Sigmoid colon (tissue), 4 donors: ENCODE data around the gene ANXA8.

Experiments
- POLR2AphosphoS5 ChIP-seq, 4 donors: sonication (generic); formaldehyde crosslinking; IDR thresholded peaks; one replicate each; pipeline ENCODE4 v1.6.1; 2017; ENCODE audit warnings: antibody characterized with exemption in 4 of 4
- TF ChIP-seq, protein P1 (sequence below), 4 experiments: fragments of 450-650 bp in 3 of 4; fragments of 200-600 bp in 1 of 4; IDR thresholded peaks; one replicate each; pipeline ENCODE4 v1.5.1; 2016 to 2019; ENCODE audit warnings: antibody characterized with exemption in 4 of 4, mild to moderate bottlenecking in 3 of 4, moderate library complexity in 2 of 4

DNA sequence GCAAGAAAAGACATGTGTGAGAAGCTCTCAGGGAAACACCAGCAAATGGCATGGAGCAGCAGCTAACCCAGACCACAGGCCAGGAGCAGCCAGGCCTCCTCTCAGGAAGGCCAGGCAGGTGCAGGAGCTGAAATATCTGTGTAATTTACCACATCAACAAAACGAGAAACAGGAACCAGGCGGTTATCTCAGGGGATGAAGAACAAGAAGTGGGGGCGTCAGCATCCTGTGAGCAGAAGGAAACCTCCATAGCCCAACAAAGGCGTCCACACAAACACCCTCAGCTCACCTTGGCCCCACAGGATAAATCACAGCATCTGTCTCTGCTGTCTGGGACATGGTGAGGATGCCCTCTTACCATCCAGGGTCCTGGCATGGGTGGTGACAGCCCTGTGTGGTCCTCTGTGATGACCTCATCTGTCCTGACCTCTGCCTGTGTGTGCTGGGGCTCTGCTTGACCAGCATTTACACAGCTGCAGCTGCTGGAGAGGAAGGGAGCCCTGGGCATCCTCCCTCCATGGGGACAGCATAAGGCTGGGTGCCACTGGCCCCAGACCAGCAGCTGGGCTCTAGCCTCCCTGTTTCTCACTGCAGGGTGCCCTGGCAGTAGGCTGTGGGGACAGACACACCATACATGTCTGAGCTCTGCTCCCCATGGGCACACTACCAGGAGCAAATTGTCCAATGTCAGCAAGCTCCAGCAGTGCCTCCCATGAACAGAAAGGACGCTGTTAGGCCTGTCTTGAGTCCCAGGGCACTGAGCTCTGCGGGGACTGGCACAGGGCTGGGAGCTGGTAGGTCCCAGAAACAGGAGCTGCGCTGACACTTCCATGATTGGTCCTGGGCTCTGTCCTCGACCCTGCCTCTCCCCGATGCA lies 34.6 kb downstream of the ANXA8 start:
- TF ChIP-seq, protein P1, sequence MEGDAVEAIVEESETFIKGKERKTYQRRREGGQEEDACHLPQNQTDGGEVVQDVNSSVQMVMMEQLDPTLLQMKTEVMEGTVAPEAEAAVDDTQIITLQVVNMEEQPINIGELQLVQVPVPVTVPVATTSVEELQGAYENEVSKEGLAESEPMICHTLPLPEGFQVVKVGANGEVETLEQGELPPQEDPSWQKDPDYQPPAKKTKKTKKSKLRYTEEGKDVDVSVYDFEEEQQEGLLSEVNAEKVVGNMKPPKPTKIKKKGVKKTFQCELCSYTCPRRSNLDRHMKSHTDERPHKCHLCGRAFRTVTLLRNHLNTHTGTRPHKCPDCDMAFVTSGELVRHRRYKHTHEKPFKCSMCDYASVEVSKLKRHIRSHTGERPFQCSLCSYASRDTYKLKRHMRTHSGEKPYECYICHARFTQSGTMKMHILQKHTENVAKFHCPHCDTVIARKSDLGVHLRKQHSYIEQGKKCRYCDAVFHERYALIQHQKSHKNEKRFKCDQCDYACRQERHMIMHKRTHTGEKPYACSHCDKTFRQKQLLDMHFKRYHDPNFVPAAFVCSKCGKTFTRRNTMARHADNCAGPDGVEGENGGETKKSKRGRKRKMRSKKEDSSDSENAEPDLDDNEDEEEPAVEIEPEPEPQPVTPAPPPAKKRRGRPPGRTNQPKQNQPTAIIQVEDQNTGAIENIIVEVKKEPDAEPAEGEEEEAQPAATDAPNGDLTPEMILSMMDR (IDR thresholded peaks at IDR 0.05): no peak
- no peak for TF ChIP-seq POLR2AphosphoS5 (IDR thresholded peaks at IDR 0.05)
